NCI-H748 (cell line): ENCODE results near the gene DCC.

Source experiments
- DNase-seq: peaks from one replicate; lab custom pipeline; 2025; ENCODE audit not compliant: unreplicated experiment; lab: John Stamatoyannopoulos, UW

The DCC gene

GRCh38 chr18:53543711-53544110 lies 1203.7 kb downstream of the DCC start:
- no peak for DNase-seq

- DNase-seq: no peak
Observed at GRCh38 chr18:53544917-53545316, 1204.9 kb downstream of the DCC start.

DNA sequence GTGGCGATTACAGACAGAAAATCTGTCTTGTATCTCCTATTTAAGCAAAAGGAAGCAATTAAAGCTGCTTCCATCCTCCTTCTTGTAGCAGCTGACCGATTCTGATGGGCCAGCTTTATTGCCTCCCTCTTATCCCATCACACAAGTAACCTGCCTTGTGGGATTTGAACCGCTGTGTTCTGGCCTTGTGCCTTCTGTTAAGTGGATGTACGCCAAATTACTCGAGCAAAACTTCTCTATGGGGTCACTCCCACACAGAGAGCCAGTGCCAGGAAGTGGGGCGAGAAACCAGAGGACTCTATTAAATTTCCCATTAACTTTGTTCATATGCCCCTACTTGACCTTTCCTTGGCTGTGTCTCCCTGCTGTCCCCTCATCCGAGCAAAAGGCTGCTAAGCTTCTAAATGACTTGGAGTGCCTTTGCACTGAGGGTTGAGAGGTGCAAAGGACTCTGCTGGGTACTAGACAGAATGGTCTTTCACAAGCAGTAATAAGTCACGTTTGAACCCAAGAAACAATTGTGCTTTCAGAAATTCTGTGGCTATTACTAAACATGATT lies 1212.0 kb downstream of the DCC start:
- no peak for DNase-seq

- no peak for DNase-seq
Observed at GRCh38 chr18:53553030-53553429, 1213.0 kb downstream of the DCC start.

DNA sequence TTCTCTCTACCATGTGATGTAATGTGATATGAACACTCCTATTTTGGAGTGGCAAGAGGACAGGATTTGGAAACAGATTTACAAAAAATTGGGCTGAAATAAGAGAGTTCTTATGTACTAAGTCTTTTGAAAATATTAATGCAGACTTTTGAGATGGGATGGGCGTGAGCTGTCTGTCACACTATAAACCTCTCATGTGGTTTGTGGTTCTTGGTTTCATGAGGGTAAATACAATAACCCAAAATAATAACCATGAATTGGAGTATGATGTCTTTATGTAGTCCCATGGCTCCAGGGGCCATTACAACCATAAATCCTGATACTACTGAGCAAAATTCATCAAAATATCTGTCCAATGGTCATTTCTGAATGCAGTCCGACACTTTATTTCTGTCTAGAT lies 1216.5 kb downstream of the DCC start:
- DNase-seq: no peak

DNA sequence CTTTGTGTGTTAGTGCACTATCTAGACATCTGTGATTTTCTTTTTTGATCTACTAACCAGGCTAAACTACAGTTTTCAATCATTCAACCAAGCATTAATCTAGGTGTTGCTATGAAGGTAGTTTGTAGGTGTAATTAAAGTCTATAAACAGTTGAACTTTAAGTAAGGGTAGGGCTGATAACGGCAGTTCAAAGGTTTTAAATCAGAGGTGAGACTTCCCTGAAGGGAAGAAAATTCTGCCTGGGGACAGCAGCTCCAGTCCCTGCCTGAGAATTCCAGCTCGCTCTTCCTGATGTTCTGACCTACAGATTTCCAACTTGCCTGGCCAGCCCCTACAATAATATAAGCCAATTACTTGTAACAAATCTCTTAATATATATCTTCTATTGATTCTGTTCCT lies 1220.5 kb downstream of the DCC start:
- DNase-seq: no peak

DNA sequence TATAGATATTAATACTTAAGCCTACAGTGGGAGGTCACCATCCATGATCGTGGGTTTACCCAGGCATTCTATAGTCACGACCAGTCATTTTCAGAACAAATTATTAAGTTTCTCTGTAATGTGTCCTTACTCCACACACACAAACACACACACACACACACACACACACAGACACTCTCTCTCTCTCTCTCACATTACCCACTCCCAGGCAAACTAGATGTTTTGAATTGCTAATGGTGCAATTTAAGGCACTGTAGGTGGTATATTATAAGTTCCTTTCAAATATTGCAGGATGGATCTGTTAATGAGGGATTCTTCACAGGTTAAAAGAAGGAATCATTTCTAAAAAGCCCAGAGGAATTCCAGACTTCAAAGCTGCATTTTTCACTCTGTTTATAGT lies 1226.6 kb downstream of the DCC start:
- peak; percentile 14 for DNase-seq

- peak; percentile 47 for DNase-seq
Observed at GRCh38 chr18:53567929-53568574, 1228.1 kb downstream of the DCC start.
